Heart right ventricle (tissue), 16 donors: ENCODE measurements around the gene SEL1L2. TPM values are rescaled to one million over a fixed set of nuclear protein-coding genes. Genes with fewer than 3 reads are reported as not detected.

Experiments
- ATAC-seq, 8 donors: fragments of 200-7000 bp; cut with Tn5 transposase; one replicate each; pipeline ENCODE4 v1.9.1; 2020; ENCODE audit warnings: mild to moderate bottlenecking in 8 of 8, moderate library complexity in 8 of 8, moderate number of reproducible peaks in 1 of 8
- DNase-seq, 2 donors: peaks; one replicate each; pipeline ENCODE4 v3.0.0-alpha.2; 2020
- H3K27ac ChIP-seq, 10 donors: fragments of 200-600 bp; sonication (generic) in 2 of 10; one replicate each; pipeline versions ENCODE4 v1.5.0 to v1.8.0; 2020 to 2022; ENCODE audit warnings: mild to moderate bottlenecking in 3 of 10
- H3K27me3 ChIP-seq, 7 donors: fragments of 200-600 bp; one replicate each; pipeline ENCODE4 v1.8.0; 2021 to 2022; ENCODE audit warnings: mild to moderate bottlenecking in 2 of 7
- H3K36me3 ChIP-seq, 9 donors: fragments of 200-600 bp; sonication (generic) in 1 of 9; one replicate each; pipeline versions ENCODE4 v1.5.0 to v1.8.0; 2020 to 2022; ENCODE audit warnings: mild to moderate bottlenecking in 2 of 9
- H3K4me1 ChIP-seq, 9 donors: fragments of 200-600 bp; sonication (generic) in 1 of 9; one replicate each; pipeline versions ENCODE4 v1.5.0 to v1.8.0; 2020 to 2022; ENCODE audit warnings: mild to moderate bottlenecking in 4 of 9
- H3K4me3 ChIP-seq, 10 donors: fragments of 200-600 bp; sonication (generic) in 2 of 10; one replicate each; pipeline versions ENCODE4 v1.5.0 to v1.8.0; 2020 to 2022; ENCODE audit warnings: mild to moderate bottlenecking in 7 of 10, moderate library complexity in 2 of 10
- H3K9me3 ChIP-seq, 11 donors: fragments of 200-600 bp in 10 of 11; sonication (generic) in 2 of 11; one replicate each; pipeline versions ENCODE4 v1.5.0 to v1.8.0; 2013 to 2022; ENCODE audit warnings: mild to moderate bottlenecking in 2 of 11, control low read depth in 1 of 11, moderate library complexity in 1 of 11
- WGBS, 2 donors: extraction: QIAGEN DNeasy Blood & Tissue Kit; methylation state at CpG; one replicate each; pipeline ENCODE4 v1.1.7; 2013; ENCODE audit warnings: inconsistent platforms in 1 of 2; 5-methylcytosine and 5-hydroxymethylcytosine counted together
- intact Hi-C, 10 donors: fragments of 100-400 bp; cut with DNase I; formaldehyde crosslinking; loops; one replicate each; pipeline versions ENCODE4 v1.11.1 to v1.14.2; 2022
- polyA plus RNA-seq, 2 donors: library from polyadenylated mRNA; stranded (reverse); fragments of 200-250 nt; gene quantifications; one replicate each; pipeline ENCODE4 v1.2.3, GENCODE V29; 2013
- total RNA-seq, 10 donors: library from RNA; stranded (reverse); fragmentation: NEBNext Ultra II Directional in 3 of 10; extraction: Animal tissue kit (Norgen Biotek cat#: 25700) in 3 of 10; gene quantifications; one replicate each; pipeline versions ENCODE4 v1.2.1 to v1.2.4, GENCODE V29; 2021 to 2023
- TF ChIP-seq, protein P1 (sequence below), 9 donors: fragments of 200-600 bp; sonication (generic) in 2 of 9; IDR thresholded peaks; one replicate each; pipeline versions ENCODE4 v1.5.0 to v1.8.0; 2021 to 2022; ENCODE audit warnings: antibody characterized with exemption in 9 of 9, mild to moderate bottlenecking in 5 of 9, moderate library complexity in 1 of 9
- donor health status: Arrhythmogenic right ventricular cardiomyopathy.
- donor health status: ischemic (EF 13 %, LVEDD 7.1; RV severe dilation, severe dysfunction).
- donor health status: healthy with polysubstance abuse.
- donor health status: DM: no; HTN: yes; CAD: no.
- donor health status: DM: no; HTN: no; CAD: no.
- donor health status: ischemic (EF 25% LVEDD 6.9; RV normal size, moderate dysfunction).
- donor health status: ischemic (EF 25% LVEDD 5.7; RV mildly dilated, moderate dysfunction).
- donor health status: healthy.
- donor health status: DM: yes; HTN: yes; CAD: no.
- donor health status: Ischemic cardiomyopathy.
- donor health status: ischemic (EF 35%, LVEDD 5.7; RV mildly dilated, moderate dysfunction).
- donor health status: nonischemic (EF 11% LVEDD 7.7; RV severe dilation, severe dysfunction).
- donor health status: DM: yes; HTN: yes; CAD: no.
- donor health status: PGD.
- donor health status: ischemic (EF 29% LVEDD 5.4; RV normal size, mild dysfunction).
- donor health status: nonischemic (EF 23%, LVEDD 6.1; RV moderate dilation, normal function).

SEL1L2 gene
- total and polyA plus RNA-seq, 12 donors = 0.46 to 5.8 (median 0.95) TPM; not detected in 1

DNA sequence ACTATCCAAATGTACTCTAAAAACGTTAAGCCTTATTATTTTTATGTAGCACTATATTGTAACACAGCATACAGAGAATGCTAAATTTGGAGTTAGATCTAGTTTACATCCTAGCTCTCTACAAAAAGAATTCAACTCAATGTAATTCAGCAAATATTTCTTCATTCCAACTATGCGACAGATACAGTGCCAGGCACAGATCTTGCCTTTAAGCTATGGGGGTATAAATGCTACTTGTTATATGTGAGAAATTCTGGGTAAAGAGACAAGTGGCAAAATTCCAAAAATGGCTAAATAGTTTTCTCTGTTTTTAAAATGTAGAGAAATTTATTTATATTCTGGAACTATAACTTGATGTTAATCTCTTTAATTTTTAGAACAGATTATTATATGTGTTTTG lies 63.2 kb downstream of the SEL1L2 start:
- ATAC-seq (no peak), DNase-seq (no peak)
- no peak overlapping the region for H3K27ac ChIP-seq
- no peaks in the 10 kb centered on the region for H3K4me1 ChIP-seq
- no peaks in the 10 kb centered on the region for H3K27me3 ChIP-seq
- H3K9me3 ChIP-seq = no peaks in the 10 kb centered on the region
- no peak overlapping the region for H3K4me3 ChIP-seq
- TF ChIP-seq, protein P1, sequence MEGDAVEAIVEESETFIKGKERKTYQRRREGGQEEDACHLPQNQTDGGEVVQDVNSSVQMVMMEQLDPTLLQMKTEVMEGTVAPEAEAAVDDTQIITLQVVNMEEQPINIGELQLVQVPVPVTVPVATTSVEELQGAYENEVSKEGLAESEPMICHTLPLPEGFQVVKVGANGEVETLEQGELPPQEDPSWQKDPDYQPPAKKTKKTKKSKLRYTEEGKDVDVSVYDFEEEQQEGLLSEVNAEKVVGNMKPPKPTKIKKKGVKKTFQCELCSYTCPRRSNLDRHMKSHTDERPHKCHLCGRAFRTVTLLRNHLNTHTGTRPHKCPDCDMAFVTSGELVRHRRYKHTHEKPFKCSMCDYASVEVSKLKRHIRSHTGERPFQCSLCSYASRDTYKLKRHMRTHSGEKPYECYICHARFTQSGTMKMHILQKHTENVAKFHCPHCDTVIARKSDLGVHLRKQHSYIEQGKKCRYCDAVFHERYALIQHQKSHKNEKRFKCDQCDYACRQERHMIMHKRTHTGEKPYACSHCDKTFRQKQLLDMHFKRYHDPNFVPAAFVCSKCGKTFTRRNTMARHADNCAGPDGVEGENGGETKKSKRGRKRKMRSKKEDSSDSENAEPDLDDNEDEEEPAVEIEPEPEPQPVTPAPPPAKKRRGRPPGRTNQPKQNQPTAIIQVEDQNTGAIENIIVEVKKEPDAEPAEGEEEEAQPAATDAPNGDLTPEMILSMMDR (IDR thresholded peaks at IDR 0.05) = no peak
- WGBS, 2 donors = 41 to 66% methylated on average over 2 of the region's 2 CpGs
- intact Hi-C loops = no loop called here
- H3K36me3 ChIP-seq = no peaks in the 10 kb centered on the region

DNA sequence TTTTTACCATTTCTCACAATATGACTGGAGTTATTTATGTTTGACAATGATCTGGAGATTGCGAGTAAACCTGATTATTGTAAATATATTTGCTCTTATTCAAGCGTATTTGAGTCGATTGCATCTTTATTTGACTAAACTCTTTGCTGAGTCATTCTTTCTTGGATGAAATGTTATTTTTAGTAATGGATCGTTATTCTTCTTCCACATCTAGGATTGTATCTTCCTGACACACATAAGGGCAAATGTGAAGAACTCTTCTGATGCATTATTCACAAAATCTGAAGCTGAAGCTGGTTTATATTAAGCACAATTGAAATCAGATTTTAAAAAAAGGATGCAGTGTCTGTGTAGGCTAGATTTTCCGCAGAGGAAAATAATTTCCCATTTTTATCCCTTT lies 68.2 kb downstream of the SEL1L2 start:
- H3K9me3 ChIP-seq = no peaks in the 10 kb centered on the region
- H3K4me1 ChIP-seq = no peaks in the 10 kb centered on the region
- ATAC-seq (no peak), DNase-seq (no peak)
- intact Hi-C loops = no loop called here
- no peak overlapping the region for H3K27ac ChIP-seq
- 71 to 76% methylated on average over 5 of the region's 5 CpGs for WGBS, 2 donors
- TF ChIP-seq, protein P1 (IDR thresholded peaks at IDR 0.05) = no peak
- H3K4me3 ChIP-seq = no peak overlapping the region
- no peaks in the 10 kb centered on the region for H3K36me3 ChIP-seq
- H3K27me3 ChIP-seq = no peaks in the 10 kb centered on the region

DNA sequence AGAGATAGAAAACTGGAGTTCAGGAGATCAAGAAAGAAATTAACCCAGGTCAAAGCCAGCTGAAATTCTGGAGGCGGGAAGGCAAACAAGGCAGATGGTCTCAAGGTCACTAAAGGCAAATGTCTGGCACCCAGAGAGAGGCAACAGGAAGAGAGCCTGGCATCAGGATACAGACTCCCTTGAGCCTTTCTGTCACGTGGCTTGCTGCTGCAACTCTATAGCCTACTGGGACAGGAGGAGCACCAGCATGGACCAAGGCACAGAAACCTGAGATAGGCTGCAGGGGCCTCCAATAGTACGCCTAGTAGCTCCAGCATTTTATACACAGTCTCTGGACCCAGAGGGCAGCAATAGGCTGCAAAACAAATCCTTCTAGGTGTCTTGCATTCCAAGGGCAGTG lies 75.1 kb downstream of the SEL1L2 start:
- no peaks in the 10 kb centered on the region for H3K9me3 ChIP-seq
- TF ChIP-seq, protein P1 (IDR thresholded peaks at IDR 0.05) = no peak
- no peak for ATAC-seq
- no peak for DNase-seq
- WGBS, 2 donors = 53 to 67% methylated on average over 3 of the region's 3 CpGs
- intact Hi-C loops = no loop called here
- no peaks in the 10 kb centered on the region for H3K27me3 ChIP-seq
- H3K4me1 ChIP-seq = peaks cover 0 to 11% (median 0%) of the 10 kb centered on the region in 9 donors
- H3K36me3 ChIP-seq = no peaks in the 10 kb centered on the region
- H3K27ac ChIP-seq = no peak overlapping the region
- no peak overlapping the region for H3K4me3 ChIP-seq

DNA sequence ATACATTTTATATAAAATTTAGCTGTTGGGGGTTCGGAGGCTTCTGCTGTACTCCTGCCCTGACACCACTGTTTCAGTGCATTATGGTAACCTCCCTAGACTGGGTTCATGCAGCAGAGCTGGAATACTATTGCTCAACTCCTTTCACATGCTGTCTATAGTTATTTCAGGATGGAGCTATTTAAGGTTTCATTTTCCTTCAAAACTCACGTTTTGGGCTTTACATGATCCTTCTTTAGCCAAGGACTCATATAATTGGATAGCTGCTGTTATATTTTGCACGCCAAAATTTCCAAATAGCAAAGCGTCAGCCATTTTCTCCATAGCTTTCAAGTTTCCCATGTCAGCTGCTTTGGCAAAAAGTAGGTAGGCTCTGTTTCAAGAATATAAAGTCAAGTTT lies 76.8 kb downstream of the SEL1L2 start:
- Histone ChIP-seq H3K27ac (no peak overlapping the region), H3K4me1 (peaks cover 0 to 11% (median 0%) of the 10 kb centered on the region in 9 donors), H3K36me3 (no peaks in the 10 kb centered on the region), H3K4me3 (no peak overlapping the region), H3K9me3 (no peaks in the 10 kb centered on the region), H3K27me3 (no peaks in the 10 kb centered on the region)
- intact Hi-C loops = no loop called here
- TF ChIP-seq, protein P1 (IDR thresholded peaks at IDR 0.05) = no peak
- DNase-seq (no peak), ATAC-seq (no peak)
- WGBS, 2 donors = 74% methylated on average over 4 of the region's 4 CpGs
